T-cell (primary cell): ENCODE results near the gene RBX1. TPM values are rescaled to one million over a fixed set of nuclear protein-coding genes. Genes with fewer than 3 reads are reported as not detected.
"Not testable (repeated sequence)": the region's sequence is repeated elsewhere in the genome, so short reads cannot be mapped to it uniquely, and the experiment has no call there.

ENCODE experiments used
- ATAC-seq, 4 experiments: fragments of 200-7000 bp in 3 of 4; fragments of 150-1000 bp in 1 of 4; cut with Tn5 transposase; replicated peaks in 1 of 4; 1 replicate in 3 of 4; 2 replicates in 1 of 4; pipeline ENCODE4 v1.10.0; 2021; ENCODE audit warnings: moderate library complexity in 3 of 4, mild to moderate bottlenecking in 2 of 4, moderate number of reproducible peaks in 1 of 4
- CTCF ChIA-PET, 2 donors: fragments of 300-600 bp; sonication (Branson Sonifier 250); formaldehyde crosslinking; loops; one replicate each; lab custom pipeline; 2022; ENCODE audit warnings: antibody characterized with exemption in 2 of 2; lab: Charles Lee
- POLR2A ChIA-PET, 2 donors: fragments of 300-600 bp; sonication (Branson Sonifier 250); formaldehyde crosslinking; loops; one replicate each; lab custom pipeline; 2022; ENCODE audit warnings: antibody characterized with exemption in 2 of 2; lab: Charles Lee
- DNase-seq, 35 experiments: peaks; one replicate each; pipeline versions ENCODE4 v3.0.0 to v3.0.0-alpha.2; 2013 to 2023
- H3K27ac ChIP-seq: one replicate; pipeline ENCODE4 v1.5.1; 2013; ENCODE audit warnings: low read length
- H3K27me3 ChIP-seq, 2 experiments: replicated peaks in 1 of 2; 1 replicate in 1 of 2; 2 replicates in 1 of 2; pipeline versions ENCODE4 v1.6.1 to v1.7.0; 2013; ENCODE audit warnings: low read length in 1 of 2, mixed read lengths in 1 of 2; ENCODE audit not compliant: control insufficient read depth in 2 of 2, insufficient read depth in 2 of 2; ENCODE audit errors: extremely low read depth in 1 of 2
- H3K36me3 ChIP-seq, 2 donors: 1 replicate in 1 of 2; 2 replicates in 1 of 2; pipeline versions ENCODE4 v1.6.1 to v1.7.0; 2013; ENCODE audit warnings: low read length in 1 of 2; ENCODE audit not compliant: control insufficient read depth in 2 of 2, insufficient read depth in 1 of 2; ENCODE audit errors: extremely low read depth in 1 of 2
- H3K4me1 ChIP-seq, 2 experiments: 1 replicate in 1 of 2; 2 replicates in 1 of 2; pipeline versions ENCODE4 v1.6.1 to v1.7.0; 2013; ENCODE audit warnings: low read length in 2 of 2, mixed read lengths in 1 of 2; ENCODE audit not compliant: insufficient read depth in 2 of 2, control insufficient read depth in 1 of 2; ENCODE audit errors: extremely low read depth in 1 of 2
- H3K4me3 ChIP-seq, 2 donors: 1 replicate in 1 of 2; 2 replicates in 1 of 2; pipeline versions ENCODE4 v1.5.1 to v1.7.0; 2013; ENCODE audit warnings: mild to moderate bottlenecking in 2 of 2, low read length in 1 of 2, moderate library complexity in 1 of 2; ENCODE audit not compliant: control insufficient read depth in 1 of 2; ENCODE audit errors: extremely low read depth in 1 of 2
- H3K9me3 ChIP-seq: 2 replicates; pipeline ENCODE4 v1.7.0; 2013
- H3K27ac Mint-ChIP-seq, 2 donors: one replicate each; pipeline ENCODE4 v1.8.0; 2020 to 2021; ENCODE audit warnings: mild to moderate bottlenecking in 2 of 2, mixed read lengths in 2 of 2
- H3K27me3 Mint-ChIP-seq, 2 donors: one replicate each; pipeline ENCODE4 v1.8.0; 2021 to 2022; ENCODE audit warnings: mixed read lengths in 2 of 2
- H3K36me3 Mint-ChIP-seq: one replicate; pipeline ENCODE4 v1.8.0; 2021; ENCODE audit warnings: mixed read lengths
- H3K4me1 Mint-ChIP-seq, 3 donors: one replicate each; pipeline ENCODE4 v1.8.0; 2020 to 2022; ENCODE audit warnings: mixed read lengths in 3 of 3, mild to moderate bottlenecking in 1 of 3
- H3K4me3 Mint-ChIP-seq, 3 donors: one replicate each; pipeline ENCODE4 v1.8.0; 2020 to 2022; ENCODE audit warnings: mild to moderate bottlenecking in 3 of 3, mixed read lengths in 3 of 3, moderate library complexity in 3 of 3
- H3K9me3 Mint-ChIP-seq, 3 donors: one replicate each; pipeline ENCODE4 v1.8.0; 2020 to 2022; ENCODE audit warnings: mixed read lengths in 3 of 3
- WGBS: methylation state at CpG from one replicate; pipeline ENCODE4 v1.1.5; 2013; ENCODE audit warnings: missing lambda C conversion rate; ENCODE audit not compliant: insufficient coverage; 5-methylcytosine and 5-hydroxymethylcytosine counted together
- total RNA-seq, 35 experiments: library from RNA in 6 of 35; stranded (reverse) in 6 of 35; fragments of 120-200 nt in 1 of 35; gene quantifications; one replicate each; pipeline versions ENCODE4 v1.2.1 to v1.2.4 and lab custom pipeline; 2013 to 2026

The RBX1 gene
- total RNA-seq, 5 donors from 2014 or later (not counting 1 experiment from before 2014, with no cell fraction given): 27.1 to 46.1 (median 39.7) TPM

- Mint-ChIP-seq H3K36me3 (no peaks in the 10 kb centered on the region), H3K27ac (no peak overlapping the region), H3K4me1 (no peaks in the 10 kb centered on the region), H3K27me3 (peaks cover 16 to 20% of the 10 kb centered on the region in 2 donors), H3K9me3 (no peaks in the 10 kb centered on the region), H3K4me3 (no peak overlapping the region)
- Histone ChIP-seq H3K27ac (no peak overlapping the region), H3K4me1 (no peaks in the 10 kb centered on the region), H3K36me3 (no peaks in the 10 kb centered on the region), H3K27me3 (peaks cover 0 to 12% of the 10 kb centered on the region in 2 experiments), H3K9me3 (no peaks in the 10 kb centered on the region), H3K4me3 (no peak overlapping the region)
- no peak for ATAC-seq
- DNase-seq: no peak
- WGBS: no CpG with 5 or more reads among the region's 4 CpGs
- CTCF ChIA-PET: no interaction called here
- POLR2A ChIA-PET: no interaction called here
Measured at GRCh38 chr22:40995821-40996220, 44.6 kb downstream of the RBX1 start.

GRCh38 chr22:40997520-40997919, 46.3 kb downstream of the RBX1 start:
- H3K9me3 ChIP-seq: no peaks in the 10 kb centered on the region
- Mint-ChIP-seq H3K4me3 (no peak overlapping the region), H3K4me1 (peaks cover 0 to 4% (median 0%) of the 10 kb centered on the region in 3 donors), H3K36me3 (no peaks in the 10 kb centered on the region), H3K9me3 (no peaks in the 10 kb centered on the region), H3K27me3 (peaks cover 2 to 9% of the 10 kb centered on the region in 2 donors), H3K27ac (no peak overlapping the region)
- no peaks in the 10 kb centered on the region for H3K36me3 ChIP-seq
- no peak overlapping the region for H3K4me3 ChIP-seq
- ChIA-PET CTCF (no interaction called here), POLR2A (no interaction called here)
- H3K27me3 ChIP-seq: no peaks in the 10 kb centered on the region
- no peaks in the 10 kb centered on the region for H3K4me1 ChIP-seq
- no peak overlapping the region for H3K27ac ChIP-seq
- DNase-seq (no peak), ATAC-seq (no peak)
- 92% methylated on average over 4 of the region's 7 CpGs for WGBS

- ChIA-PET POLR2A (no interaction called here), CTCF (no interaction called here)
- Histone ChIP-seq H3K27me3 (peaks cover 0 to 2% of the 10 kb centered on the region in 2 experiments), H3K4me3 (no peak overlapping the region), H3K4me1 (no peaks in the 10 kb centered on the region), H3K9me3 (no peaks in the 10 kb centered on the region), H3K27ac (no peak overlapping the region), H3K36me3 (no peaks in the 10 kb centered on the region)
- peaks cover 0 to 4% (median 0%) of the 10 kb centered on the region in 3 donors for H3K4me1 Mint-ChIP-seq
- H3K27me3 Mint-ChIP-seq: no peaks in the 10 kb centered on the region
- no peaks in the 10 kb centered on the region for H3K9me3 Mint-ChIP-seq
- ATAC-seq (no peak), DNase-seq (no peak)
- WGBS: 100% methylated on average over 1 of the region's 2 CpGs
- no peaks in the 10 kb centered on the region for H3K36me3 Mint-ChIP-seq
- no peak overlapping the region for H3K27ac Mint-ChIP-seq
- H3K4me3 Mint-ChIP-seq: no peak overlapping the region
Measured at GRCh38 chr22:41000040-41000565, 48.9 kb downstream of the RBX1 start.

- Histone ChIP-seq H3K4me1 (no peaks in the 10 kb centered on the region), H3K4me3 (no peak overlapping the region), H3K36me3 (no peaks in the 10 kb centered on the region), H3K27me3 (peaks cover 0 to 2% of the 10 kb centered on the region in 2 experiments), H3K9me3 (no peaks in the 10 kb centered on the region), H3K27ac (no peak overlapping the region)
- H3K9me3 Mint-ChIP-seq: no peaks in the 10 kb centered on the region
- peaks cover 0 to 4% (median 0%) of the 10 kb centered on the region in 3 donors for H3K4me1 Mint-ChIP-seq
- POLR2A ChIA-PET: no interaction called here
- DNase-seq (no peak), ATAC-seq (no peak)
- no peak overlapping the region for H3K27ac Mint-ChIP-seq
- H3K36me3 Mint-ChIP-seq: no peaks in the 10 kb centered on the region
- H3K27me3 Mint-ChIP-seq: no peaks in the 10 kb centered on the region
- H3K4me3 Mint-ChIP-seq: no peak overlapping the region
- WGBS: 100% methylated on average over 1 of the region's 9 CpGs
- CTCF ChIA-PET: no interaction called here
Measured at GRCh38 chr22:41000941-41001721, 50.0 kb downstream of the RBX1 start.

GRCh38 chr22:41001722-41002122, 50.5 kb downstream of the RBX1 start:
- no peak overlapping the region for H3K4me3 ChIP-seq
- H3K27ac Mint-ChIP-seq: no peak overlapping the region
- no peaks in the 10 kb centered on the region for H3K4me1 ChIP-seq
- ChIA-PET POLR2A (no interaction called here), CTCF (no interaction called here)
- no peaks in the 10 kb centered on the region for H3K36me3 Mint-ChIP-seq
- no CpG with 5 or more reads among the region's 1 CpG for WGBS
- H3K27me3 Mint-ChIP-seq: no peaks in the 10 kb centered on the region
- H3K4me1 Mint-ChIP-seq: peaks cover 0 to 4% (median 0%) of the 10 kb centered on the region in 3 donors
- ATAC-seq (peak in 1 of 4 experiments; percentile 22), DNase-seq (peak in 1 of 35 experiments; percentile 11)
- H3K9me3 ChIP-seq: no peaks in the 10 kb centered on the region
- no peak overlapping the region for H3K4me3 Mint-ChIP-seq
- H3K27me3 ChIP-seq: peaks cover 0 to 2% of the 10 kb centered on the region in 2 experiments
- no peak overlapping the region for H3K27ac ChIP-seq
- H3K36me3 ChIP-seq: no peaks in the 10 kb centered on the region
- H3K9me3 Mint-ChIP-seq: no peaks in the 10 kb centered on the region

GRCh38 chr22:41002386-41002785, 51.2 kb downstream of the RBX1 start:
- H3K27me3 ChIP-seq, ATAC-seq, H3K36me3 Mint-ChIP-seq, H3K4me1 Mint-ChIP-seq, H3K36me3 ChIP-seq, H3K9me3 ChIP-seq, H3K27ac Mint-ChIP-seq, H3K27ac ChIP-seq, DNase-seq, CTCF ChIA-PET, H3K9me3 Mint-ChIP-seq, H3K27me3 Mint-ChIP-seq, H3K4me1 ChIP-seq, H3K4me3 Mint-ChIP-seq, H3K4me3 ChIP-seq, POLR2A ChIA-PET: not testable (repeated sequence)
- WGBS: 100% methylated on average over 8 of the region's 11 CpGs
